PC-3 (cell line): Measurements from ENCODE around the gene CCSER1. TPM values are rescaled to one million over a fixed set of nuclear protein-coding genes. Genes with fewer than 3 reads are reported as not detected.
A peak's percentile ranks its signal among the peaks of the same experiment; 100 is the strongest.

ENCODE experiments used
- ATAC-seq: fragments of 200-7000 bp; cut with Tn5 transposase; 2 replicates; pipeline ENCODE4 v1.9.1; 2020; ENCODE audit warnings: mild to moderate bottlenecking, moderate library complexity
- BruUV-seq: library from RNA; stranded (reverse); fragments of 400-500 nt; replicated peaks from 2 replicates; lab custom pipeline; 2021; lab: Mats Ljungman, UMichigan
- CTCF ChIA-PET: fragments of 300-600 bp; sonication (Branson Sonifier 250); formaldehyde crosslinking; loops from one replicate; lab custom pipeline; 2022; ENCODE audit warnings: antibody characterized with exemption; lab: Charles Lee
- POLR2A ChIA-PET: fragments of 300-600 bp; sonication (Branson Sonifier 250); formaldehyde crosslinking; loops from one replicate; lab custom pipeline; 2022; ENCODE audit warnings: antibody characterized with exemption; ENCODE audit not compliant: unreplicated experiment; lab: Charles Lee
- DNase-seq: peaks from one replicate; pipeline ENCODE4 v3.0.0-alpha.2; 2015
- H2AFZ ChIP-seq: fragments of 300-600 bp; sonication (generic); 2 replicates; pipeline ENCODE4 v1.6.0; 2016; ENCODE audit warnings: antibody characterized with exemption, low read length
- H3F3A ChIP-seq: fragments of 300-600 bp; sonication (generic); one replicate; pipeline ENCODE4 v1.6.0; 2017; ENCODE audit warnings: antibody characterized with exemption, low read length, control low read depth, mild to moderate bottlenecking; ENCODE audit not compliant: unreplicated experiment
- H3K27ac ChIP-seq: fragments of 300-600 bp; sonication (generic); 2 replicates; pipeline ENCODE4 v1.5.1; 2016; ENCODE audit warnings: mild to moderate bottlenecking, low read length
- H3K27me3 ChIP-seq: fragments of 300-600 bp; sonication (generic); 2 replicates; pipeline ENCODE4 v1.6.1; 2016; ENCODE audit warnings: low read length, mixed read lengths
- H3K36me3 ChIP-seq: fragments of 300-600 bp; sonication (generic); 2 replicates; pipeline ENCODE4 v1.6.1; 2016; ENCODE audit warnings: low read depth, mixed run types, low read length, mixed read lengths
- H3K4me1 ChIP-seq: fragments of 300-600 bp; sonication (generic); 2 replicates; pipeline ENCODE4 v1.5.1; 2016; ENCODE audit warnings: low read length; ENCODE audit not compliant: insufficient read depth
- H3K4me2 ChIP-seq: fragments of 300-600 bp; sonication (generic); 2 replicates; pipeline ENCODE4 v1.6.0; 2016; ENCODE audit warnings: low read length
- H3K4me3 ChIP-seq: fragments of 300-600 bp; sonication (generic); 2 replicates; pipeline ENCODE4 v1.5.1; 2016; ENCODE audit warnings: mild to moderate bottlenecking, low read length, mixed read lengths
- H3K79me2 ChIP-seq: fragments of 300-600 bp; sonication (generic); 2 replicates; pipeline ENCODE4 v1.6.1; 2017; ENCODE audit warnings: low read length, mixed read lengths
- H3K9ac ChIP-seq: fragments of 300-600 bp; sonication (generic); 2 replicates; pipeline ENCODE4 v1.6.0; 2016; ENCODE audit warnings: mild to moderate bottlenecking, low read length
- H3K9me2 ChIP-seq: fragments of 300-600 bp; sonication (generic); replicated peaks from 2 replicates; pipeline ENCODE4 v1.6.1; 2016; ENCODE audit warnings: mixed run types, low read length, mixed read lengths
- H3K9me3 ChIP-seq: fragments of 300-600 bp; sonication (generic); 2 replicates; pipeline ENCODE4 v1.6.1; 2016; ENCODE audit warnings: low read length, mixed read lengths
- H4K20me1 ChIP-seq: fragments of 300-600 bp; sonication (generic); 2 replicates; pipeline ENCODE4 v1.6.1; 2016; ENCODE audit warnings: low read length, mixed read lengths
- CTCF ChIP-seq: fragments of 300-600 bp; sonication (generic); conservative IDR thresholded peaks from 2 replicates; pipeline ENCODE4 v1.5.1; 2017; ENCODE audit warnings: antibody characterized with exemption, low read depth, mild to moderate bottlenecking, low read length
- EZH2 ChIP-seq: fragments of 300-600 bp; sonication (generic); IDR thresholded peaks from one replicate; pipeline ENCODE4 v1.6.1; 2017; ENCODE audit warnings: antibody characterized with exemption, mild to moderate bottlenecking, low read length; ENCODE audit not compliant: unreplicated experiment
- EZH2phosphoT487 ChIP-seq: fragments of 300-600 bp; sonication (generic); IDR thresholded peaks from 2 replicates; pipeline ENCODE4 v1.6.1; 2018; ENCODE audit warnings: mild to moderate bottlenecking, antibody characterized with exemption, low read length, borderline replicate concordance
- intact Hi-C: fragments of 100-400 bp; cut with micrococcal nuclease; formaldehyde crosslinking; loops from 2 replicates; pipeline ENCODE4 v1.9.0; 2023
- total RNA-seq: library from RNA; depleted of rRNA; stranded (reverse); fragments of >200 nt; gene quantifications from 2 replicates; pipeline ENCODE4 v1.2.3, GENCODE V29; 2014

Gene CCSER1
- total RNA-seq, 1 experiment from 2014 or later: 6.0 TPM

GRCh38 chr4:91114386-91114785 is 987.2 kb downstream of the CCSER1 start:
- intact Hi-C loops: loop anchor here (5.0 to 10.0 kb wide), 3 partner anchors 933 to 1190 kb away; partner anchors contain the start of gene GRID2

GRCh38 chr4:91116861-91117260 is 989.7 kb downstream of the CCSER1 start:
- CTCF ChIA-PET: interaction anchor here (0.8 kb wide), 1 partner anchor 698 kb away, joined by 3 read pairs; no protein-coding TSS in a partner anchor
- H3K4me3 ChIP-seq: no peak overlapping the region
- TF ChIP-seq CTCF: peak; percentile 62
- TF ChIP-seq EZH2phosphoT487: no peak
- H4K20me1 ChIP-seq: no peaks in the 10 kb centered on the region
- no peaks in the 10 kb centered on the region for H3K4me1 ChIP-seq
- no peak overlapping the region for H3K9ac ChIP-seq
- peak; percentile 48 for DNase-seq
- H3K4me2 ChIP-seq: no peak overlapping the region
- ATAC-seq: no peak
- no peak overlapping the region for H2AFZ ChIP-seq
- intact Hi-C loops: loop anchor here (5.0 to 10.0 kb wide), 3 partner anchors 760 to 1188 kb away; partner anchors contain the start of gene GRID2
- no peaks in the 10 kb centered on the region for H3K9me3 ChIP-seq
- no peaks in the 10 kb centered on the region for H3F3A ChIP-seq
- H3K27ac ChIP-seq: no peak overlapping the region
- POLR2A ChIA-PET: no interaction called here
- no TSS peak for BruUV-seq
- no peaks in the 10 kb centered on the region for H3K27me3 ChIP-seq
- H3K9me2 ChIP-seq: no peaks in the 10 kb centered on the region
- no peaks in the 10 kb centered on the region for H3K36me3 ChIP-seq
- H3K79me2 ChIP-seq: no peaks in the 10 kb centered on the region

More at GRCh38 chr4:91114386-91114785, 987.2 kb downstream of the CCSER1 start:
- Histone ChIP-seq H3K79me2 (no peaks in the 10 kb centered on the region), H4K20me1 (no peaks in the 10 kb centered on the region), H3F3A (no peaks in the 10 kb centered on the region), H3K9ac (no peak overlapping the region), H3K4me2 (no peak overlapping the region), H3K9me2 (no peaks in the 10 kb centered on the region), H3K27ac (no peak overlapping the region), H3K9me3 (no peaks in the 10 kb centered on the region), H3K4me3 (no peak overlapping the region), H3K27me3 (no peaks in the 10 kb centered on the region), H2AFZ (no peak overlapping the region), H3K4me1 (no peaks in the 10 kb centered on the region), H3K36me3 (no peaks in the 10 kb centered on the region)
- ChIA-PET CTCF (no interaction called here), POLR2A (no interaction called here)
- TF ChIP-seq CTCF (no peak), EZH2phosphoT487 (no peak), EZH2 (no peak)
- DNase-seq: no peak
- no peak for ATAC-seq
- BruUV-seq: no TSS peak

GRCh38 chr4:91118597-91118996 is 991.4 kb downstream of the CCSER1 start:
- Histone ChIP-seq H3K27ac (no peak overlapping the region), H3K4me1 (no peaks in the 10 kb centered on the region), H4K20me1 (no peaks in the 10 kb centered on the region), H3K27me3 (no peaks in the 10 kb centered on the region), H3K4me2 (no peak overlapping the region), H2AFZ (no peak overlapping the region), H3F3A (no peaks in the 10 kb centered on the region), H3K9ac (no peak overlapping the region), H3K9me3 (no peaks in the 10 kb centered on the region), H3K79me2 (no peaks in the 10 kb centered on the region), H3K36me3 (no peaks in the 10 kb centered on the region), H3K9me2 (no peaks in the 10 kb centered on the region), H3K4me3 (no peak overlapping the region)
- ATAC-seq (no peak), DNase-seq (no peak)
- TF ChIP-seq EZH2phosphoT487: no peak
- no peak for TF ChIP-seq EZH2
- no peak for TF ChIP-seq CTCF
- intact Hi-C loops: loop anchor here (5.0 to 10.0 kb wide), 3 partner anchors 761 to 1186 kb away; partner anchors contain the start of gene GRID2
- BruUV-seq: no TSS peak
- POLR2A ChIA-PET: no interaction called here
- CTCF ChIA-PET: no interaction called here
